H1 (cell line): ENCODE results near the gene DNAJC17. TPM values are rescaled to one million over a fixed set of nuclear protein-coding genes. Genes with fewer than 3 reads are reported as not detected.

ENCODE experiments used
- CTCF ChIA-PET: fragments of 300-600 bp; sonication (Branson Sonifier 250); formaldehyde crosslinking; loops from one replicate; lab custom pipeline; 2021; ENCODE audit not compliant: partially characterized antibody; lab: Charles Lee
- POLR2A ChIA-PET: fragments of 300-600 bp; sonication (Branson Sonifier 250); formaldehyde crosslinking; loops from one replicate; lab custom pipeline; 2021; ENCODE audit warnings: inconsistent platforms; ENCODE audit not compliant: partially characterized antibody; lab: Charles Lee
- DNase-seq, 2 experiments: peaks; one replicate each; pipeline versions ENCODE4 v3.0.0 to v3.0.0-alpha.2; 2010 to 2022; ENCODE audit warnings: low spot score in 2 of 2, low read depth in 1 of 2, mixed read lengths in 1 of 2
- FAIRE-seq: peaks from 2 replicates; lab custom pipeline; 2011; peaks lifted over from hg19 to GRCh38; lab: Jason Lieb, UNC
- H2AFZ ChIP-seq: 2 replicates; pipeline ENCODE4 v1.8.1; 2012; ENCODE audit warnings: low read length, inconsistent platforms
- H2AK5ac ChIP-seq: 2 replicates; pipeline ENCODE4 v1.6.1; 2013; ENCODE audit warnings: low read depth, low read length
- H2BK120ac ChIP-seq: replicated peaks from 2 replicates; pipeline ENCODE3; 2013; ENCODE audit warnings: low read depth, low read length, inconsistent platforms
- H2BK12ac ChIP-seq: 2 replicates; pipeline ENCODE4 v1.6.1; 2013; ENCODE audit warnings: low read depth, low read length
- H2BK15ac ChIP-seq: 2 replicates; pipeline ENCODE4 v1.6.1; 2013; ENCODE audit warnings: low read length
- H2BK20ac ChIP-seq: 2 replicates; pipeline ENCODE4 v1.6.1; 2013; ENCODE audit warnings: low read length
- H2BK5ac ChIP-seq: 2 replicates; pipeline ENCODE4 v1.6.1; 2013; ENCODE audit warnings: low read depth, low read length
- H3K14ac ChIP-seq: 2 replicates; pipeline ENCODE4 v1.6.1; 2013; ENCODE audit warnings: inconsistent platforms; ENCODE audit not compliant: insufficient read length
- H3K18ac ChIP-seq: 2 replicates; pipeline ENCODE4 v1.6.1; 2013; ENCODE audit warnings: low read length; ENCODE audit errors: extremely low read depth
- H3K23ac ChIP-seq: 2 replicates; pipeline ENCODE4 v1.6.1; 2013; ENCODE audit warnings: inconsistent platforms; ENCODE audit not compliant: insufficient read length
- H3K23me2 ChIP-seq: 2 replicates; pipeline ENCODE4 v1.6.1; 2013; ENCODE audit warnings: low read depth, low read length
- H3K27ac ChIP-seq: 2 replicates; pipeline ENCODE4 v1.6.1; 2011; ENCODE audit warnings: low read depth, low read length, inconsistent platforms
- H3K27me3 ChIP-seq, 4 experiments: replicated peaks in 1 of 4; 1 replicate in 1 of 4; 2 replicates in 3 of 4; pipeline versions ENCODE4 v1.6.1 to v1.8.1; 2011 to 2013; ENCODE audit warnings: low read length in 3 of 4, mild to moderate bottlenecking in 3 of 4, inconsistent platforms in 2 of 4, mixed read lengths in 2 of 4, moderate library complexity in 1 of 4; ENCODE audit not compliant: control insufficient read depth in 3 of 4, insufficient read depth in 3 of 4; ENCODE audit errors: extremely low read depth in 1 of 4
- H3K36me3 ChIP-seq, 4 experiments: 2 replicates each; pipeline versions ENCODE4 v1.6.1 to v1.8.1; 2011 to 2013; ENCODE audit warnings: mild to moderate bottlenecking in 4 of 4, low read length in 3 of 4, moderate library complexity in 2 of 4, control low read depth in 1 of 4, inconsistent platforms in 1 of 4; ENCODE audit not compliant: insufficient read depth in 4 of 4, control insufficient read depth in 2 of 4
- H3K4ac ChIP-seq: replicated peaks from 2 replicates; pipeline ENCODE3; 2013; ENCODE audit warnings: low read length, low read depth, mixed read lengths, inconsistent platforms; ENCODE audit not compliant: insufficient read length
- H3K4me1 ChIP-seq, 4 experiments: replicated peaks in 1 of 4; 1 replicate in 1 of 4; 2 replicates in 3 of 4; pipeline versions ENCODE4 v1.6.1 to v1.8.1; 2011 to 2013; ENCODE audit warnings: low read length in 3 of 4, inconsistent platforms in 2 of 4, mixed read lengths in 1 of 4; ENCODE audit not compliant: insufficient read depth in 4 of 4, control insufficient read depth in 3 of 4
- H3K4me2 ChIP-seq, 2 experiments: 2 replicates each; pipeline versions ENCODE4 v1.6.1 to v1.8.1; 2011 to 2013; ENCODE audit warnings: low read depth in 2 of 2, low read length in 2 of 2, control low read depth in 1 of 2, inconsistent platforms in 1 of 2, mild to moderate bottlenecking in 1 of 2; ENCODE audit not compliant: insufficient read depth in 1 of 2
- H3K4me3 ChIP-seq, 4 experiments: fragments of 200-600, 300-600 bp in 1 of 4; sonication (generic), shearing (Covaris generic), sonication (Bioruptor Twin) in 1 of 4; 2 replicates each; pipeline versions ENCODE4 v1.5.1 to v1.8.1; 2011 to 2016; ENCODE audit warnings: low read length in 4 of 4, low read depth in 3 of 4, control low read depth in 2 of 4, inconsistent platforms in 2 of 4, mild to moderate bottlenecking in 2 of 4, mixed read lengths in 1 of 4, moderate library complexity in 1 of 4; ENCODE audit not compliant: insufficient read depth in 2 of 4; ENCODE audit errors: extremely low read depth in 1 of 4
- H3K56ac ChIP-seq: replicated peaks from 2 replicates; pipeline ENCODE3; 2013; ENCODE audit warnings: low read depth, mild to moderate bottlenecking, mixed read lengths, low read length, inconsistent platforms; ENCODE audit not compliant: insufficient read length
- H3K79me1 ChIP-seq: 2 replicates; pipeline ENCODE4 v1.6.1; 2013; ENCODE audit warnings: low read depth, low read length, control low read depth
- H3K79me2 ChIP-seq, 2 experiments: 2 replicates each; pipeline versions ENCODE4 v1.6.1 to v1.8.1; 2012 to 2013; ENCODE audit warnings: low read length in 2 of 2, mild to moderate bottlenecking in 2 of 2, inconsistent platforms in 1 of 2; ENCODE audit not compliant: insufficient read depth in 2 of 2, control insufficient read depth in 1 of 2
- H3K9ac ChIP-seq, 4 experiments: replicated peaks in 1 of 4; 1 replicate in 1 of 4; 2 replicates in 3 of 4; pipeline versions ENCODE4 v1.6.1 to v1.8.1; 2011 to 2013; ENCODE audit warnings: low read depth in 3 of 4, low read length in 3 of 4, control low read depth in 2 of 4, mild to moderate bottlenecking in 2 of 4, moderate library complexity in 2 of 4, inconsistent platforms in 1 of 4; ENCODE audit errors: extremely low read depth in 1 of 4
- H3K9me3 ChIP-seq, 2 experiments: 2 replicates each; pipeline versions ENCODE4 v1.6.1 to v1.8.1; 2012 to 2013; ENCODE audit warnings: mild to moderate bottlenecking in 2 of 2, moderate library complexity in 2 of 2, control low read depth in 1 of 2, inconsistent platforms in 1 of 2, low read depth in 1 of 2, low read length in 1 of 2, mixed read lengths in 1 of 2; ENCODE audit not compliant: insufficient read depth in 2 of 2
- H4K20me1 ChIP-seq, 2 experiments: replicated peaks in 1 of 2; 2 replicates each; pipeline versions ENCODE3 to v1.8.1; 2011 to 2013; ENCODE audit warnings: inconsistent platforms in 2 of 2, low read length in 2 of 2, mild to moderate bottlenecking in 1 of 2; ENCODE audit not compliant: insufficient read depth in 2 of 2, control insufficient read depth in 1 of 2
- H4K5ac ChIP-seq: 2 replicates; pipeline ENCODE4 v1.6.1; 2013; ENCODE audit warnings: low read length, low read depth, mixed read lengths, inconsistent platforms; ENCODE audit not compliant: insufficient read length
- H4K8ac ChIP-seq: 2 replicates; pipeline ENCODE4 v1.8.0; 2013; ENCODE audit warnings: mild to moderate bottlenecking, moderate library complexity, low read length, inconsistent platforms; ENCODE audit not compliant: insufficient read depth; ENCODE audit errors: extremely low read depth
- H4K91ac ChIP-seq: replicated peaks from 2 replicates; pipeline ENCODE3; 2013; ENCODE audit warnings: low read length, mixed read lengths, inconsistent platforms; ENCODE audit not compliant: insufficient read length
- CTCF ChIP-seq, 3 experiments: IDR thresholded peaks; 1 replicate in 2 of 3; 2 replicates in 1 of 3; pipeline versions ENCODE4 v1.5.1 to v1.6.1; 2011; ENCODE audit warnings: low read length in 3 of 3, mild to moderate bottlenecking in 3 of 3, inconsistent platforms in 2 of 3, low read depth in 1 of 3, moderate library complexity in 1 of 3; ENCODE audit not compliant: insufficient read depth in 1 of 3; ENCODE audit errors: control extremely low read depth in 1 of 3
- GABPA ChIP-seq: IDR thresholded peaks from 2 replicates; pipeline ENCODE4 v1.6.1; 2011; ENCODE audit warnings: mild to moderate bottlenecking, low read length, moderate library complexity, borderline replicate concordance; ENCODE audit not compliant: insufficient read depth
- NANOG ChIP-seq: IDR thresholded peaks from 2 replicates; pipeline ENCODE4 v1.6.1; 2011; ENCODE audit warnings: low read length, low read depth, mild to moderate bottlenecking, inconsistent platforms; ENCODE audit not compliant: insufficient read depth, poor library complexity, severe bottlenecking
- TAF7 ChIP-seq: optimal IDR thresholded peaks from 2 replicates; pipeline ENCODE3; 2011; ENCODE audit warnings: low read depth, mild to moderate bottlenecking, inconsistent platforms, low read length, moderate library complexity, borderline replicate concordance
- WGBS, 2 experiments: shearing (Covaris generic) in 1 of 2; methylation state at CpG; one replicate each; pipeline versions ENCODE4 v1.1.6 to v1.1.7; 2013 to 2015; ENCODE audit warnings: low lambda C conversion rate in 2 of 2, mixed read lengths in 2 of 2, inconsistent platforms in 1 of 2, low coverage in 1 of 2, missing lambda C conversion rate in 1 of 2; ENCODE audit not compliant: insufficient replicate concordance in 2 of 2, insufficient coverage in 1 of 2, insufficient read length in 1 of 2; ENCODE audit errors: extremely low coverage in 1 of 2, missing lambda C conversion rate in 1 of 2; 5-methylcytosine and 5-hydroxymethylcytosine counted together
- long read RNA-seq, 2 experiments: library from RNA in 1 of 2; library from capped mRNA in 1 of 2; stranded (forward); transcript quantifications; one replicate each; pipeline ENCODE4 v2.0.0, GENCODE V29; 2021; ENCODE audit warnings: inconsistent platforms in 1 of 2
- polyA minus RNA-seq, 3 experiments: library from RNA; depleted of rRNA, polyadenylated mRNA; stranded (reverse); fragments of >200 nt; gene quantifications; 1 replicate in 2 of 3; 2 replicates in 1 of 3; pipeline ENCODE4 v1.2.3, GENCODE V29; 2011
- polyA plus RNA-seq, 7 experiments: library from polyadenylated mRNA; depleted of rRNA in 3 of 7; stranded (reverse) in 5 of 7; unstranded in 2 of 7; fragments of >200 nt in 5 of 7; fragments of 200-250 nt in 2 of 7; gene quantifications; 1 replicate in 5 of 7; 2 replicates in 1 of 7; 4 replicates in 1 of 7; pipeline versions ENCODE4 v1.2.1 to v1.2.3, GENCODE V29; 2011 to 2013; ENCODE audit warnings: missing spikeins in 2 of 7, mixed read lengths in 2 of 7
- total RNA-seq: library from RNA; stranded (reverse); fragmentation: NEBNext Ultra II Directional; extraction: Animal tissue kit (Norgen Biotek cat#: 25700); gene quantifications from 2 replicates; pipeline ENCODE4 v1.2.1, GENCODE V29; 2021

The DNAJC17 gene
- total RNA-seq, result 39.5 and 43.8 TPM in 2 replicates
- 45.4 and 47.2 TPM in 2 replicates for polyA plus RNA-seq (2011; rRNA removed)
- 58.5 TPM for polyA plus RNA-seq (2011; cell fraction: cytosol; rRNA removed)
- 40.6 TPM for polyA plus RNA-seq (2011; cell fraction: nucleus; rRNA removed)
- polyA plus RNA-seq (2012, experiment 1 of 2), result 46.9 to 61.4 TPM (median 54.1 TPM) in 4 replicates
- 25.1 TPM for polyA plus RNA-seq (2012, experiment 2 of 2)
- polyA plus RNA-seq (2013, experiment 1 of 2), result 57.1 TPM
- 51.5 TPM for polyA plus RNA-seq (2013, experiment 2 of 2)
- 26.1 and 28.2 TPM in 2 replicates for polyA minus RNA-seq (2011; rRNA and poly(A)+ RNA removed)
- polyA minus RNA-seq (2011; cell fraction: cytosol; rRNA and poly(A)+ RNA removed), result 26.9 TPM
- 10.4 TPM for polyA minus RNA-seq (2011; cell fraction: nucleus; rRNA and poly(A)+ RNA removed)
- long read RNA-seq, experiment 1, partial matches to known transcripts, result 2 of 3 reads
- long read RNA-seq, experiment 1, other reads (novel, unspliced or antisense), result 1 of 3 reads
- long read RNA-seq, experiment 2, partial matches to known transcripts, result 0 of 6 reads
- long read RNA-seq, experiment 2, other reads (novel, unspliced or antisense), result 4 of 6 reads

- Histone ChIP-seq H3K23ac (no peak within 1 kb of the TSS), H3K4me3 (peak within 1 kb of the TSS; percentile 86 to 99 (median 94)), H3K4me2 (peak within 1 kb of the TSS; percentile 85 to 91), H4K8ac (peak within 1 kb of the TSS; percentile 60), H2BK120ac (no peak within 1 kb of the TSS), H2AK5ac (no peak within 1 kb of the TSS), H2AFZ (peak within 1 kb of the TSS; percentile 96), H3K4me1 (peaks cover 0 to 10% (median 5%) of the 10 kb centered on the region in 4 experiments; a peak in 5 of 7 replicates), H3K79me2 (no peaks in the 10 kb centered on the region; a peak in 1 of 4 replicates), H4K20me1 (no peaks in the 10 kb centered on the region), H3K27ac (no peak within 1 kb of the TSS; the same call in 1 of the 2 replicates), H2BK20ac (no peak within 1 kb of the TSS), H4K5ac (peak within 1 kb of the TSS; percentile 71), H3K23me2 (peaks cover 9% of the 10 kb centered on the region; the same call in 1 of the 2 replicates), H3K4ac (no peak within 1 kb of the TSS), H3K9me3 (no peaks in the 10 kb centered on the region), H3K27me3 (no peaks in the 10 kb centered on the region), H2BK12ac (no peak within 1 kb of the TSS), H4K91ac (peak within 1 kb of the TSS; percentile 49), H2BK15ac (peak within 1 kb of the TSS; percentile 89; the same call in 1 of the 2 replicates), H3K18ac (peak within 1 kb of the TSS; percentile 86), H3K9ac (peak within 1 kb of the TSS in 3 of 4 experiments; percentile 48 to 81 (median 57); a peak in 6 of 7 replicates), H3K14ac (no peak within 1 kb of the TSS), H3K56ac (no peak within 1 kb of the TSS), H3K36me3 (peaks cover 0 to 2% (median 0%) of the 10 kb centered on the region in 4 experiments; a peak in 1 of 8 replicates), H2BK5ac (peak within 1 kb of the TSS; percentile 79), H3K79me1 (no peaks in the 10 kb centered on the region)
- DNase-seq, result peak; percentile 90 to 94
- POLR2A ChIA-PET, result interaction anchor here (0.6 to 2.1 kb wide), 10 partner anchors 18 to 495 kb away, joined by 3 to 7 read pairs (median 4); partner anchors contain the start of genes RAD51, SPINT1 and VPS18
- WGBS, 2 experiments, result 2% methylated on average over 56 of the region's 64 CpGs; no CpG with 5 or more reads in 1 of the 2 experiments
- CTCF ChIA-PET, result interaction anchor here (0.7 to 2.6 kb wide), 11 partner anchors 11 to 125 kb away, joined by 3 to 9 read pairs (median 5); partner anchors contain the start of genes RHOV and VPS18
- no peak for FAIRE-seq
- no peak for TF ChIP-seq NANOG
- peak in 1 of 3 experiments; percentile 9; a peak in 1 of 4 replicates for TF ChIP-seq CTCF (IDR thresholded peaks at IDR 0.05; ENCODE audit: control extremely low read depth in 1 of 3, insufficient read depth in 1 of 3, low read depth in 1 of 3, low read length in 3 of 3)
- TF ChIP-seq GABPA, result no peak
- TF ChIP-seq TAF7, result no peak
Observed at GRCh38 chr15:40807028-40807887, at the start of gene DNAJC17, which contains the start of gene ZFYVE19. Gene DNAJC17, minus strand, starts transcription at chr15:40807473. Its CDS starts 27 bp downstream, at chr15:40807446. Gene ZFYVE19, plus strand, starts transcription at chr15:40807089. Its CDS starts 501 bp downstream, at chr15:40807590.
